Myocyte (in vitro differentiated cells): Measurements from ENCODE around the gene ALX4. TPM values are rescaled to one million over a fixed set of nuclear protein-coding genes. Genes with fewer than 3 reads are reported as not detected.

Source experiments
- DNase-seq: peaks from one replicate; pipeline ENCODE4 v3.0.0-alpha.2; 2012; ENCODE audit warnings: low read depth
- total RNA-seq: library from RNA; depleted of rRNA; stranded (reverse); fragments of >200 nt; gene quantifications from 2 replicates; pipeline ENCODE4 v1.2.3, GENCODE V29; 2014

ALX4 gene
- total RNA-seq, 1 donor from 2014 or later: not detected

DNA sequence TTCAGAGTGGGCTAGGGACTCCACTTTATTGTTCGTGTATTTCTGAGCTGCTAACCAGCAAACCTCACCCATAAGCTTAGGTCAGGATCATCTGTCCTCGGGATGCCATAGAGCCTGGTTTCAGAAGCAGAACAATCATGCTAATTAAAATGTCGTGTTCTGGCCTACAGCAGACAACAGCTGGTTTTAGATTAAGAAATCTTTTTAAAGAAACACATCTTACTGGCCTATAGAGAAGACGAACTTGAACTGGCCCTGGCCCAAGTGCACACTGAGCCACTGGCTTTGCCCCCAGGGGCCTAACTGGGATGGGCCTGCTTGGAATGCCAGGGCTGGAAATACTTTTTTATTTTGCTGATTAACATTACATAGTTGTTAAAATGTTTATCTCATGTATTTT, 63.2 kb downstream of the ALX4 start:
- DNase-seq: peak; percentile 73

DNA sequence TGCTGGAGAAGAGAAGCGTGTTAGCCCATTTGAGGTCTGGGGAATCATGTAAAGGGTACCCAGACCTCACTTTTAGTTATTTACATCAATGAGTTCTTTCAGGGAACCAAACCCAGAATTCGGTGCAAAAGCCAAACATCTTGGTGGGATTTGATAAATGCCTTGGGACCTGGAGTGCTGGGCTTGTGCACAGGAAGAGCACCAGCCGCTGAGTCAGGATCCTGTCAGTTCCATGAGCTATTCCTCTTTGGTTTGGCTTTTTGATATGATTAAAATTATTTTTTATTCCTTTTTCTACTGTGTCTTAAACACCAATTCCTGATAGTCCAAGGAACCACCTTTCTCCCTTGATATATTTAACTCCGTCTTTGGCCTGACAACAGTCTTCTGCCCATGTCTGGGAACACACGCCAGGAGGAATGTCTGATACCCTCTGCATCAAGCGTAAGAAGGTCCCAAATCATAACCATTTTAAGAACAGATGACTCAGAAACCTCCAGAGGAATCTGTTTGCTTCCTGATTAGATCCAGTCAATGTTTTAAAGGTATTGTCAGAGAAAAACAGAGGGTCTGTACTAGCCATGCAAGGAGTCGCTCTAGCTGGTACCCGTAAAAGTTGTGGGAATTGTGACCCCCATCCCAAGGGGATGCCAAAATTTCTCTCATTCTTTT, 65.2 kb downstream of the ALX4 start:
- no peak for DNase-seq

DNA sequence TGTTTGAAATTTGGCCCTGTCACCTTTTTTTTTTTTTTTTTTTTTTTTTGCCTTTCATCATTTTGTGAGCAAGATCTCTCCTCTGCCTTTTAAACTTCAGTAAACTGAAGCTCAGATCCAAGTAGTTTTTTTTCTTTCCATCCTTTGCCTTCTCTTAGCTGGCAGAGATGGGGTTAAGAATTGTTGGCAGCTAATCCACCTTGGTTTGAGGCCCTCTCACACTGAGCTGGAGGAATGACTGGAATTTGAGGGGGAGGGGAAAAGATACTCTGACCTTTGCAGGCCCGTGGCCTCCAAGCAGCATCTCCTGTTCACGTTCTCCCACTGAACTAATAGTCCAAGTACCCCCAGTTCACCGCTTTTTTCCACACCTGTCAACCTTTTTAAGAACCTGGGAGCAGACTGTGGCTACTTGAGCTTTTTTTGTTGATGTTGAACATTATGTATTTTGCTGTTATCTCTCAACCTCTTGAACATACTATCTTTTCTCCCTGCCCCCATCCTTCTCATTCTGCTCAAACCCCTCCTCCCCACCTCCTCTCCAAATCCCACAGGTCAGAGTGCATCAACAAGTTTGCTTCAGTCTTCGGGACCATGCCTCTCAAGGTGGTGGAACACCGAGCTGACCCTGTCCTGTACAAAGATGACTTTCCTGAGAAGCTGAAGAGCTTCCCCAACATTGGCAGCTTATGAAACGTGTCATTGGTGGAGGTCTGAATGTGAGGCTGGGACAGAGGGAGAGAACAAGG, 66.2 kb downstream of the ALX4 start:
- DNase-seq: peak; percentile 65

DNA sequence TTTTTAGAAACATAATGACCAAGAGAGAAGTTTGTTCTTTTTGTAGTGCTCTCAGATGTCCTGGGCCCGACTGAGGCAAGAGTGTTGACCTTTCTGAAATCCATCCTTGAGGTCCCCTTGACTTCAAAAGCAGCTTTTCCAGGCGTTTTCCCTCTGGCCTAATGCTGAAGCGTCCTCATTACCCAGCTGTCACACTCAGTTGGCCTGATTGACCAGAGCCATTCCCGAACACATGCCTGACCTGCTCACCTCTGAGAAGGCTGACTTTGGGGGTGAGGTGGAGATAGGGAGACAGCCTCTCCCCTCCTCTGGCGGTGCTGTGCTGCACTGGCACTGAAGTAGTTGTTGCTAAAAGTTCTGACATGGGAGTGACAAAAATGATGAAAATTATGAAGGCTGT, 66.9 kb downstream of the ALX4 start:
- peak; percentile 39 for DNase-seq

DNA sequence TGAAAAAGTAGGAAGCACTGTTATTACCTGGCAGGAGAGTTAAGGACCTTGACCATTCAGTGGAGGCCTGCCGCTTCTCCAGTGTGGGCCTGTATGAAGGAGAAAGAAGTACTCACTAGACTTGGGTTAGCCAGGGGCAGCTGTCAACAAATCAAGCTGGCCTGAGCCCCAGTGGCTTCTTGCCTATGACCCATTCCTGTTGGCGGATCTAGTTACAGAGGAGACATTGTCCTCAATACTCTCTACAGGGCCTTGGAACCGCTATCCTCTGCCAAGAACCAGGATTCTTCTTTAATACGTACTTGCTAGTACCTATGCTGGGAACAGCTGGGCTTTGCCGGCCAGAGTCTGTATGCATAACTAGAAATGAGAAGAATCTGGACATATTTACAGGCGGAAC, 68.1 kb downstream of the ALX4 start:
- DNase-seq: peak; percentile 80

DNA sequence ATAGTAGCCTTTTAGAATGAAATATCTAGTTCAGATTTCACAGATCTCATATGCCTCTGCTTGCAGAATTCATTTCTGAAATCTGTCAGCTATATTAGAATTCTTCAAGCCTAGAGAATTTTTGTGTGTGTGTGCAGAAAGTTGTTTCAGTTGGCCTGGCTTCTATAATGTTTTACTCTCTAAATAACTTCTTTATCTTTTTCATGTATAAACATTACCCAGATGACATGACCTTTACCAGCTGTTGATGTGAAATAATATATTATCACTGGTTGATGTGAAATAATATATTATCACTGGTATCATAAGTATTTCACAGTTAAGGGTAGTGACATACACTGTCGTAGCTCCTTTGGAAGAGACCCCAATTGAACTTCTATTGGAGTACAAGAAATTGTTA, 72.8 kb downstream of the ALX4 start:
- no peak for DNase-seq

DNA sequence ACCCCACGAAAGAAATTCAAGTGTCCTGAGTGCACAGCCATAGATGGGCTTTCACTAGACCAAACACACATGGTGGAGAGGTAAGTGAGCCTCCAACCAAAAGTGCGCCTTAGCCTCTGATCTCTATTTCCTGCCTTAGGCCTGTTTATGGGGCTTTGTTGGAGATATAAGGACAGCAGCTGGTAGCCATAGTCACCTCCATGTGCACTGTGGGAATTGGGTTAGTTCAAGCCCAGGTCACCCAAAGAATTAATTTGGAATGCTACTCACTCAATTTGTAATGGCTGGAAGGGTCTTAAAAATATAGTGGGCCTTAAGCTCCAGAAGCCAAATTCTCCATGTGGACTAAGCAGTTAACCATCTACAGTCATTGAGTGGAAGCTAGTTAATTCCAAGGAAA, 73.6 kb downstream of the ALX4 start:
- no peak for DNase-seq

DNA sequence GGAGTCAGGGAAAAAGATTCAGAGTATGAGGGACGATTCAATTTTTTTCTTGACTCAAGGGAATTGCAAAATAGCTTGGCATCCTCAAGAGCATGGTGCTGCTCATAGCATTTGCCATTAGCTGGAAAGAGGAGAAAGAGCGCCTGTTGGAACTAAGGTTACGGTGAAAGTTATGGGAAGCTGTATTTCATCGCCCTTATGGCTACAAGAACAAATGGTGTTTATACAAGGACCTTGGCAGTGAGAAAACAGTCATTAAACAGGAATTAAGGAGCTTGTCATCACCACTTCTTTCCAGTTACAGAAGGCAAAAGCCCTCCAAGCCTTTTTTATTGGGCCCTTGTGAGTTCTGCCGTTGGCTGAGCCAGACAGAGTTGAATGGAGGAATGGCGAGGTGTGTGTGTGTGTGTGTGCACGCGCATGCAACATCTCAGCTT, 74.2 kb downstream of the ALX4 start:
- no peak for DNase-seq

DNA sequence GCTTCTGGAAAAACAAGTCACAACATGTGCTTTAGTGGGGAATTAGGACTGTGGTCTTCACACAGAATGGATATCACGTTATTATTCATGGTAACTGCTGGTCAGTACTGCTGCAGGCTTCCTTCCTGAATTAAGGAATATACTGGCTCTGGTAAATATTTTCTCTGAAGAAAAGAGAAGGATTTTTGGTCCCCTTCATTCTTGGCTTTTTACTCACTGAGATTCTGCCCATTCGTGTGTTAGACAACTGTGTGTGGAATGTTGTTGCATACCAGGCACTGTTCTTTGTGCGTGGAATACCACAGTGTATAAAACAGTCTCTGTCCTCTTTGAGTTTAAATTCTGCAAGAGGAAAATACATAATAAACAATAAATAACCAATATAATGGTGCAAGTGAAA, 80.3 kb downstream of the ALX4 start:
- DNase-seq: no peak

DNA sequence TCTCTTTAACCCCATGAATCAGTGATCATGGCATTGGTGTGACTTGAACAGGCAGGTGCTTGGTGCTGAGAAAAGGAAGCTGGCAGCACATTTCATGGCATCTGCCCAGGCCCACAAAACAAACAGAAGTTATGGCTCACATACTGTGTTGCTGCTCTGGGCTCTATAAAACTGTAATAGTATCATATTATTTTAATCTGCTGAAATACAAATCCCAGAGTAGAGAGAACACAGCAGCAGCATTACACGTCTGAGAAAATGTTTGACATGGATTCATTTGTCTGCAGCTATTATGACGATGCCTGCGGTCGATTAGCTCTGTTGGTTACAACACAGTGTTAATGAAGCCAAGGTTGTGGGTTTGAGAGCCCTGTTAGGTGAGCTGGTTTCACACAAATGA, 80.8 kb downstream of the ALX4 start:
- peak; percentile 53 for DNase-seq

DNA sequence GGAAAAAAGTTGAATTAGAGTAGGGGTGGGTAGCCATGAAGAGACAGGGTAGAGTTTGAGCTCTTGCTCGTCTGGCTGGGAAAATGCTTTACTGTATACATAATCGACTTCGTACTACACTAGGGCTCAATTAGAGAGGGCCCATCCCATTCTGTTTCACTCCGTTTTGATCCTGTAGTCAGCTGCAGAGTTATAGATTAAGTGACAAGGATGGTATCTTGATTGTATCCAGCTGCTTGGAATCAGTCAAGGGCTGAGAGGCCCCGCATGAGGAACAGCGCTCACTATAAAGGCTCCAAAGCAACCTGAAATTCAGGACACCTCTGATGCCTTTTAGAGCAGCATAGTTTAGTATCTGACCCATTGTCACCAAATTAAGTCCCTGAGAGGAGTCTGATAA, 81.6 kb downstream of the ALX4 start:
- DNase-seq: no peak

DNA sequence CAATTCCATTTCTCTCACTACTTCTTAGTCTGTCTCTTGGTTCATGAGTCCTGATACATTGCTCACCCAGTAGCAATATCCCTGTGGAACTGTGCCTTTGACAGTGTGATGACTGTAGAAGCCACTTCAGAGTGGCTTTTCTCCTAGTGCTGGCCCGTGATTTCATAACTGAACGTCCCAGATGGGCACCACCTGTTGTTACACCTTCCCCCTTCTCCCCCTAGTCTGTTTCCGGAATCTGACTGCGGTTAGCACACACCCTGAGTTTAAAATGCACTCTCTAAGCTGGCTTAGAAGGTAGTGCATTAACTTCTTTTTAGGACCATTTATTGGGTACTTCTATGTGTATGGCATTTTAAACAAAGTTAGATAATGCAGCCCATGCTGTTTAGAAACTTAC, 83.0 kb downstream of the ALX4 start:
- no peak for DNase-seq

DNA sequence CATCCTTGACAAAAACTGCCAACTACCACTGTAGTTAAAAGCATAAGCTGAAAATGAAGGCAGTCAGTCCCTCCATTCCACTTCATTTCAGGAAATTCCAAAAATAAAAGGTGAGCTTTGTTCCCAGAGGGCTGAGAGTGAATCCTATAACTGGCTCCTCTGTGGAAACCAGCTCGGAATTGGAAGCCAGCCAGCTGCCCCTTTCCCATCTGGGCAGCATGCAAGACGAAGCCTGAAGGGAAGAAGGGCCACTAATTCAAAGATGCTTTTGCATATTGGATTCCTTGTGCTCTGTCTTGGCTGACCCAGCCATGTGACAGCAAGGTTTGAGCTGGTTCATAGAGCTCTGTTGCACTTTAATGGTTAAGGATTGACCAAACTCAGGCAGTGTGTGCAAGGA, 83.4 kb downstream of the ALX4 start:
- DNase-seq: no peak

DNA sequence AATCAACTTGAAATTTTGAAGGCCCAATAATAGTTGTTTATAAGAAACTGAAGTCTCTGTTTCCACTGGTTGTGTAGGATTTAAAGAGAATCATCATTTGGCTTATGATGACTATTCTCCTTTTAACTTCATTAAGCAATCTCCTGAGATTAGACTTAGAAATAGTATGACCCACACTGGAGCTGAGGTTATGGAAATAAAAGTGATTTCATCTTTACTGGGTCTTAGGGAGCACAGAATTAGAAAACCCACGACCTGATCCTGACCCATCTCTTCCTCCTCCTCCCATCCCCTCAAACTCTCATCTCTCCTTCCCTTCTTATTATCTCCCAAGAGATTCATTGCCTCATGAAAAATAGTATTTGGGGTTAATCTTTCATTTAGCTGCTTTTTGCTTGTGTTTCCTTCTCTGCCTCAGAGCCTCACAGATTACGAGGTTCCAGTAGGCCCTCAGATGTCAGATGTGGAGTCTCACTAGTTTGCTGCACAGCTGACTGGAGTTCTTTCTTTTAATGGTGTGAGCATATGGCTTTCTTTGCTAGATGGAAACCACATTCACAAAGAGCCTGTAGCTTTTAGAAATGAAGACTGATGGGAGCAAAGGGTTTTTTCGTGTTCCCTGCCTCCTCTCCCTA, 85.0 kb downstream of the ALX4 start:
- DNase-seq: peak; percentile 32

DNA sequence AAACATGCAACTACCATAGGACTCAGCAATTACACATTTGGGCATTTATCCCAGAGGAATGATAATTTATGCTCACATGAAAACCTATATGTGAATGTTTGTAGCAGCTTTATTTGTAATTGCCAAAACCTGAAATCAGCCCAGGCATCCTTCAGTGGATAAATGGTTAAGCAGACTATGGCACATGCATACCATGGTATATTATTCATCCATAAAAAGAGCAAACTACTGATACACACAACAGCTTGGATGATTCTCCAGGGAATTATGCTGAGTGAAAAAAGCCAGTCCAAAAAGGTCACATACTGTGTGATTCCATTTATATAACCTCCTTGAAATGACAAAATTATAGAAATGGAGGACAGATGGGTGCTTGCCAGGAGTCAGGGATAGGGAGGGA, 86.7 kb downstream of the ALX4 start:
- no peak for DNase-seq

DNA sequence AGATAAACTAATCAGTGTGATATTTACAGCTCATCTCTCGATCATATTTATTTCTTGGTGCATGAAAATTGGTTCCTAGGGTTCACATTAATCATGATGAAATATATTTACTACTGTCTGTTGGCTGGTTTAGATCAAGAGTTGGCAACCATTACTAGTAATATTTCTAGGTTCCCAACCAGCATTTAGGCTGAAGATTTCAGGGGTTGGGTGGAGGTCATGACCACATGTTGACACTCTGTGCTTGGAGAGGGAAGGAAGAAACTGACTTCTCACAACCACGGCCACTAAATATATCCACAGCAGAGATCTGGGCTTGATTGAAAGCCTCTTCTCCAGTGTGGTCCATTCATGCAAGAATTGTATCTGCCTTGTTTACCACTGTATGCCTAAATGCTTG, 87.9 kb downstream of the ALX4 start:
- DNase-seq: peak; percentile 41

DNA sequence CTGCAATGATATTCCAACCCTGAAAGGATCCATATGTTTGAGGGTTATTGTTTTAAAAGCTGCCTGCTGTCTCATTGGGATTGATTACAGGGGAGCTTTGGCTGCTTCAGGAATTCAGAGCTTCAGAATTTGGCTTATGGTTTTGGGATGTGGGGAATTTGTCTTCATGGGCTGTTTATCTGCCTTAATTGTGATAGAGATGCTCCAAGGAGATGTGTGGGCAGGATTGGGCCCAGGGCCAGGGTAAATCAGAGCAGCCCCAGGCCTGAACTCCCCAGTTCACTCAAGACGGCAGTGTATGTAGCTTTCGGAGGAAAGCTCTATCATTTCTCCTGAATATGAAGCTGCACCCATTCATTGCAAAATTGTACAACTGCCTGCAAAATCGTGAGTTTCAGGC, 88.5 kb downstream of the ALX4 start:
- DNase-seq: no peak

DNA sequence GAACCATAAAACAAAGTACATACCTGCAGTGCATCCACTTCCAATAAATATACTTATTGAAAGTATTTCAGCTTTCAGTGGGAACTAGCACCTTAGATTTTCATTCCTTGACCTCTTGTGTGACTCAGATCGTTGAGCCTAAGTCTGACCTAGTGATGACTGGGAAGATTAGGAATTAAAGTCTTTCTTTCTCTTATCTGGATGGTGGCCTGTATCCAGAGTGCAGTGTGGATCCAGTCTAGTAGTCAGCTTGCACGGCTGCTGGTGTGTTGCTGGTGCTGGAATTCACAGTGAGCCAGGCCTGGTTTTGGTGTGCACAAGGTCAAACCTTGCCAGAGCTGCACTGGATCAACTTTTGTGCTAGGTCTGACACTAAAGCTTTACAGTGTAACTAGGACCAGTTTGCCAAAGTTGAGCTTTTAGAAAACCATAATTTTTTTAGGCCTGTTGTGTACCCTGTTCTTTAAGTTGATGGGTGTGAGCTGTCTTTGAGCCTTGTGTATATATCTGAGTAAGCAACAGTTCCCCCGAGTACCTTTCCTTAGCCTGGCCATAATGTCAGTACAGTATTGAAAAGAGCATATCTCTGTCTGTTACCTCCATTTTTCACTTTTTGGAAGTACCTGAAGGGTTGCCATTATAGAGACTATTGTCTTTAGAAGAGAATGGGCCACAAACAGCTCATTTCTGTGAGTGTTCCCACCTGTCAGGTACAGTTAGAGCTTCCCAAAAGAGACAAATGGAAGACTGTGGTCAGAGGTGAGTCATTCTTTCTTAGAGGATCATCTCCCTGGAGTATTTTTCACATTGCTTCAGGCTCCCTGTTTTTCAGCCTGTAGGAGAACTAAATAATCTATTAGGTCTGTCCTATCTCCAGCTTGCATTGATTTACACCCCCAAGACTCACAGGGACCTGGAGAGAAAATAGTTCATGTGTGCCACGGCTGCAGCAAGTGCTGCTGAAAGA, 89.8 kb downstream of the ALX4 start:
- DNase-seq: no peak

DNA sequence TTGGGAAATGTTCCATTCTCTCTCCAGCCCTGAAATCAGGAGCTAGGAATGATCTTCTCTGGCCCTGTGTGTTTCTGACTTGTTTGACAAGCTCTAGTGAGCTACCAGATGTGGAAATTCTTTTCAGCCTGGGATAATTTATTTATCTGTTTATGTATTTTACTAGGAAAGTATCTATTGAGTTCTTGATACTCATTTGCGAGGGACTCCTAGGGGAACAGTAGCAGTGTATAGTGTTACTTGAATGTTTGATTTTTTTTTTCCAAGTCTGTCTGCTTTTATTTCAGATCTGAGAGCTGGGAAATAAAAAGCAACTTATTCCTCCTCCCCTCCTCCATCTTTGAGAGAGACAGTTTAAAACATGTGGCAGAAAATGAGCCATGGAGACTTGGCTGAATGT, 92.5 kb downstream of the ALX4 start:
- DNase-seq: no peak

DNA sequence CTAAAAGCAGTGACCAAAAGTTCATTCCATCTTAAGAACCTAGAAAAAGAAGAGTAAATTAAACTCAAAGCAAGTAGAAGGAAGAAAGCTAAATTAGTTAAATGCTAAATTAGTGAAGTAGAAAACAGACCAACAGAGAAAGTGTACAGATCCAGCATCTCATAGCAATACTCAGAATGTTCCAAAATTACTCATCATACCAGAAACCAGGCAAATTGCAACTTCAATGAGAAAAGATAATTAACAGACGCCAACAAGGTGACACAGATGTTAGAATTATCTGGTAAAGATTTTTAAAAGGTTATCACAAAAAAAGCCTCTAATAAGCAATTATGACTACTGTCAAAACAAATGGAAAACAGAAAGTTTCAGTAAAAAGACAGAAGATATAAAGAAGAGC, 96.8 kb downstream of the ALX4 start:
- DNase-seq: no peak

DNA sequence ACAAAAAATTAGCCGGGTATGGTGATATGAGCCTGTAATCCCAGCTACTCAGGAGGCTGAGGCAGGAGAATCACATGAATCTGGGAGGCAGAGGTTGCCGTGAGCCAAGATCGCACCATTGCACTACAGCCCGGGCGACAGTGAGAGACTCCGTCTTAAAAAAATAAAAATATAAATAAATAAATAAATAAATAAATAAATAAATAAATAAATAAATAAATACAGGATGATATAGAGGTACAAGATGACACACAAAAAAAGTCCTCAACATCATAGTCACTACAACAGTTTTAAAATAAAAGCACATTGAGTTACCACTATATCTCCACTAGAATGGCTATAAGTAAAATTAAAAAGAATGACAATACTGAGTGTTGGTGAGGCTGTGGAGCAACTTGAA, 97.8 kb downstream of the ALX4 start:
- no peak for DNase-seq
